SK-N-MC (cell line): ENCODE measurements around the gene QRFPR.

Experiments used
- EZH2 ChIP-seq: fragments of 200-600 bp; sonication (generic); IDR thresholded peaks from one replicate; pipeline ENCODE4 v1.6.1; 2017; ENCODE audit warnings: antibody characterized with exemption
- POLR2AphosphoS5 ChIP-seq: IDR thresholded peaks from 2 replicates; pipeline ENCODE4 v1.6.1; 2012; ENCODE audit warnings: mild to moderate bottlenecking, low read depth, low read length, borderline replicate concordance

DNA sequence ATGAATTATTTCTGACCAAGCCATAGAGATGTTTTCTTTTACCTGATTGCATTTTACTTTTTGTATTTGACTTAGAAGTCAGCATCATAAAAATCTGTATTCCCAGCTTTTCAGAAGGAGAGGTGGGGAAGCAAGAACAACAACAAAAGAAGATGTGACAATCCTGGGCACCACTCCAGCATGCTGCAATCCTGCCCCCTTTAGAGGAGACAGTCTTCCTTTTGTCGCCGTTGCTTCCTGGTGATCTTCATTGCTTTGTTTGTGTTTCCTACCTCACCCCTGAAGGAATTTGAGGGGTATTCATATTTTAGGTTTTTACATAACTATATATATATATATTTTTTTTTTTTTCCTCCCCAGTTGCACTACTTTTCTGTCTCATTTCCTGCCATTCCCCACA lies 3.7 kb downstream of the QRFPR start:
- TF ChIP-seq POLR2AphosphoS5 (no peak), EZH2 (no peak)
